Cardiac ventricle fibroblast (primary cell): ENCODE measurements around the gene USP54. TPM values are rescaled to one million over a fixed set of nuclear protein-coding genes. Genes with fewer than 3 reads are reported as not detected.

Experiments
- total RNA-seq: library from RNA; depleted of rRNA; stranded (reverse); fragments of >200 nt; gene quantifications from 2 replicates; pipeline ENCODE4 v1.2.3, GENCODE V29; 2015

USP54 gene, protein sequence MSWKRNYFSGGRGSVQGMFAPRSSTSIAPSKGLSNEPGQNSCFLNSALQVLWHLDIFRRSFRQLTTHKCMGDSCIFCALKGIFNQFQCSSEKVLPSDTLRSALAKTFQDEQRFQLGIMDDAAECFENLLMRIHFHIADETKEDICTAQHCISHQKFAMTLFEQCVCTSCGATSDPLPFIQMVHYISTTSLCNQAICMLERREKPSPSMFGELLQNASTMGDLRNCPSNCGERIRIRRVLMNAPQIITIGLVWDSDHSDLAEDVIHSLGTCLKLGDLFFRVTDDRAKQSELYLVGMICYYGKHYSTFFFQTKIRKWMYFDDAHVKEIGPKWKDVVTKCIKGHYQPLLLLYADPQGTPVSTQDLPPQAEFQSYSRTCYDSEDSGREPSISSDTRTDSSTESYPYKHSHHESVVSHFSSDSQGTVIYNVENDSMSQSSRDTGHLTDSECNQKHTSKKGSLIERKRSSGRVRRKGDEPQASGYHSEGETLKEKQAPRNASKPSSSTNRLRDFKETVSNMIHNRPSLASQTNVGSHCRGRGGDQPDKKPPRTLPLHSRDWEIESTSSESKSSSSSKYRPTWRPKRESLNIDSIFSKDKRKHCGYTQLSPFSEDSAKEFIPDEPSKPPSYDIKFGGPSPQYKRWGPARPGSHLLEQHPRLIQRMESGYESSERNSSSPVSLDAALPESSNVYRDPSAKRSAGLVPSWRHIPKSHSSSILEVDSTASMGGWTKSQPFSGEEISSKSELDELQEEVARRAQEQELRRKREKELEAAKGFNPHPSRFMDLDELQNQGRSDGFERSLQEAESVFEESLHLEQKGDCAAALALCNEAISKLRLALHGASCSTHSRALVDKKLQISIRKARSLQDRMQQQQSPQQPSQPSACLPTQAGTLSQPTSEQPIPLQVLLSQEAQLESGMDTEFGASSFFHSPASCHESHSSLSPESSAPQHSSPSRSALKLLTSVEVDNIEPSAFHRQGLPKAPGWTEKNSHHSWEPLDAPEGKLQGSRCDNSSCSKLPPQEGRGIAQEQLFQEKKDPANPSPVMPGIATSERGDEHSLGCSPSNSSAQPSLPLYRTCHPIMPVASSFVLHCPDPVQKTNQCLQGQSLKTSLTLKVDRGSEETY (N-terminal part only)
- total RNA-seq: 2.3 and 3.4 TPM in 2 replicates

DNA sequence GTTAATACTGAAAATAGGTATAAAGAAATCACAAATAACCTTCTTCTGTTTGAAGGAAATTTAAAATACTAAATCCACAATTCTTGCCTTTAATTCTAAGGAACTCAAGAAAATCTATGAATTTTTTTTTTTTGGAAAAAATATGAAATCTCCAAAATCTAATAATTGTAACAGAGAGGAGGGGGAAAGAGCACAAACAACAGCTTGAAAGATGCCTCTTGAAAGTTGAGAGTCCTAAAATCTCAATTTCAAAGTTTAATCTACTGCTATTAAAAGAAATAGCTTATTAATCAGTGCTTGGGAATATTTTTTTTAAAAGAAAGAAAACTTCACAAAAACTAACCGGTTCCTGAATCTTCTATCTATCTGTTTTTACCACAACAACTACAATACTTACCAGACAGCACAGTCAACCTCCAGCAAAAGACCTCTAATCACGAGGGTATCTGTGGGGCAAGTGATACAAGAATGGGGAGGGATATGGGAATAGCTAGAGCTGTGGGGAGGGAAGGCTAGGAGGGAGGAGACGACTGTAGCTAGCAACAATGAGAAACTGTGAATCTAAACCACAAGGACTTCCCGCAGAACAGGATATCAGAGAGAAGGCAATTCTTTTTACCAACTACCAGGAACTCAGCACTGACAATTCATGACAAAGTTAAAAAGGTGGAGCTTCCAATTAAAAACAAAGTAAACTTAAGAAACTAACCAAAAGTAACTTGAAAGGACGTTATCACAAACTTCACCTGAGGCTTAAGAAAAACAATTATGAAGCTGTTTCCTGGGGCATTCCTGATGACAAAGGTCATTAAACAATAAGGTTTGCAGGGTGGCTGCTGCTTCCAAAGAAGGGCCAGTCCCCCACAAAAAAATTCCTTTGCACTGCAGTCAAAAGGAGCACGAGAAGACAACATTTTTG lies at the start of gene USP54:
Gene USP54 (minus strand): TSS at position 462 of the 919 bp plus-strand sequence. CDS start 15,684 bp downstream, outside the sequence.

DNA sequence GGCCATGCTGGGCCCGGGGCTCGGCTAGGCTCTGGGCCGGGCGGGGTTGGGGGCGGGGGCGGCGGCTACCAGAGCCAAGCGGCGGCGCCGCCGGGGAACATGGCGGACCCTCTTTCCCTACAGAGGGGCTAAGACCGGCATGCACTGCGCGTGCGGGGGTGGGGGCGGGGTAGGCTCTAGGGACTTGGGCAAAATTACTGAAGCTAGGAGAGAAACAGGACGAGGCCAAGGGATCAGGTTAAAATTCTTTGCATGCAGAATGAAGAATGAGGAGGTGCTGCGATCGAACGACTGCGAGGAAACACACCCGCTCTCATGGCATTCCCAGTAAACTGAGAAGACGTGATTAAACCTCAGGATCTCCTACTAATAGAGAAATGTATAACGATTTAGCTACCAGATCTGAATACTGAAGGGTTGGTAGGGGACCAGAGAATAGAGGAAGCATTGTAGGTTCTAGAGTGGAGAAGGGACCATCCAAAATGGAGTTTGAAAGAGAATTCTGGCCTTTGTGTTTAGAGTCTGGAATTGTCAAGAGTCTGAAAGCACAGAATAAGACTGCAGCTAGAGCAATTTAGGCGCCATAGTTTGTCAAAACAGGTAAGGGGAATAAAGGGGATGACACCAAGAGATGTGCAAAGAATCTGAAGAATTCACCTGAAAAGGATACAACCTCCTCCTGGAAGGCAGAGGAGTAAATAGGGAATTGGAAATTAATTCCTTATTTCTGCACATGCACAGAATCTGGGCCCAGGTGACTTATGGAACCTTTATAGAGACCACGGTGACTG lies 95.1 kb downstream of the USP54 start, which contains the start of gene PPP3CB:
Gene PPP3CB (minus strand): TSS at position 141 of the 791 bp plus-strand sequence. CDS start 135 bp downstream, at position 6.

Other genes starting within 250 kb of the USP54 start
- 0.50 and 1.2 TPM in 2 replicates for gene CFAP70, start 232.5 kb downstream of the USP54 start, total RNA-seq
- gene ANXA7, start 177.3 kb downstream of the USP54 start, total RNA-seq: 55.0 and 56.0 TPM in 2 replicates
- 0.68 and 0.94 TPM in 2 replicates for gene MSS51, start 157.8 kb downstream of the USP54 start, total RNA-seq
- gene PPP3CB, start 95.3 kb downstream of the USP54 start, total RNA-seq: 34.5 and 40.9 TPM in 2 replicates
- 0.12 TPM in 1 of 2 replicates, not detected in the other for gene MYOZ1, start 50.1 kb upstream of the USP54 start, total RNA-seq
- gene SYNPO2L, start 64.7 kb upstream of the USP54 start, total RNA-seq: 0.06 TPM in 1 of 2 replicates, not detected in the other
- 0.31 and 1.4 TPM in 2 replicates for gene AGAP5, start 106.8 kb upstream of the USP54 start, total RNA-seq
- 39.4 and 39.8 TPM in 2 replicates for gene SEC24C, start 153.0 kb upstream of the USP54 start, total RNA-seq
- gene CHCHD1, start 190.7 kb upstream of the USP54 start, total RNA-seq: 25.3 and 28.7 TPM in 2 replicates
- 57.7 and 62.0 TPM in 2 replicates for gene ZSWIM8, start 194.3 kb upstream of the USP54 start, total RNA-seq
- 12.5 and 22.2 TPM in 2 replicates for gene NDST2, start 220.3 kb upstream of the USP54 start, total RNA-seq